Mammary epithelial cell (primary cell): Measurements from ENCODE around the gene CCR6.

Experiments used
- CTCF ChIP-seq, 2 donors: IDR thresholded peaks in 1 of 2; conservative IDR thresholded peaks in 1 of 2; 2 replicates each; pipeline ENCODE4 v1.5.1; 2011 to 2012; ENCODE audit warnings: inconsistent platforms in 2 of 2, low read length in 2 of 2, mild to moderate bottlenecking in 2 of 2, control low read depth in 1 of 2, low read depth in 1 of 2; ENCODE audit not compliant: insufficient read depth in 1 of 2; ENCODE audit errors: extremely low read depth in 1 of 2
- EZH2 ChIP-seq: IDR thresholded peaks from 2 replicates; pipeline ENCODE4 v1.6.1; 2012; ENCODE audit warnings: low read length, inconsistent platforms, borderline replicate concordance

- TF ChIP-seq CTCF (conservative IDR thresholded peaks at IDR 0.05 in 1 of 2, IDR thresholded peaks at IDR 0.05 in 1 of 2; ENCODE audit: extremely low read depth in 1 of 2, insufficient read depth in 1 of 2, low read depth in 1 of 2, low read length in 2 of 2) (no peak), EZH2 (no peak)
Measured at GRCh38 chr6:167152862-167153261, 30.0 kb downstream of the CCR6 start.
